GM12874 (cell line): ENCODE results near the gene IMPG1.

Source experiments
- CTCF ChIP-seq: IDR thresholded peaks from 2 replicates; pipeline ENCODE4 v1.5.1; 2011; ENCODE audit warnings: low read depth, mild to moderate bottlenecking, control low read depth, low read length, moderate library complexity; ENCODE audit not compliant: insufficient read depth

IMPG1 gene

GRCh38 chr6:76072562-76072961, at the start of gene IMPG1:
IMPG1 (minus strand) TSS chr6:76072662; CDS start chr6:76072488, 174 bp downstream.
- TF ChIP-seq CTCF = no peak

DNA sequence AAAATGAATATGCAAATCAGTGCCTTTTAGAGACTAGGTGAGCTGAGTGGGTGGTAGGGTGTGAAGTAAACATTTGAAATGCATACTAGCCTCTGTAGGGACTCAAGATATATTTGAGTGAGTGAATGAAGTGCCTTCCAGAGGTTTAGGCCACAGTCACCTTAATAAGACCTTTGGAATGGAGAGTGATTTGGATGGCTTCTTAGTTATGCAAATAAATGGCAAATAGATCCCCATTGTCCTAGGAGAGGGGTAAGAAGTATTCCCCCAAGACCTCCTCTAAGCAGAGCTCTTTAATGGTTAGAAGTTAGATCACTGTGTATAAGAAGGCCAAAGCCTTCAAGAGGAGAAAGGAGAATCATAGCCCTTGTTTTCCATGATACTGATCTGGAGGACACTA, 47.8 kb upstream of the IMPG1 start:
- no peak for TF ChIP-seq CTCF

- no peak for TF ChIP-seq CTCF
Observed at GRCh38 chr6:76073281-76073680, 819 bp upstream of the IMPG1 start.

DNA sequence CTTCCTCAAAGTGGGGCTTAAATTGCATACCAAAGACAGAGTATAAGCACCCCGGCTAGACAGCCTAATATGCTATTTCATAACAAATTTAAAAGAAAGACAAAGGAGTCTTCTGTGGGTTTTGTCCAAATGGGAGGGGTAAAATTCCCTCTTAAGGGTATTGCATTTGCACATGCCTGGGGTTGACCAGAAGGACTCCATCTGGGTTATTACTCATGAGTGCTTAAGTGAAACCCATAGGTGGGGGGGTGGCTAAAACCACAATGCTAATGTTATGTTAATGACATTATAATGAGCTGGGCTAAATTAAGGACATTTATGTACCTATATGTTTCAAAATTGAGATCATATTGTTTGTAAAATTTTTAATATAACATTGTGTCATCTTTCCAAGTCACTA, 15.0 kb downstream of the IMPG1 start:
- no peak for TF ChIP-seq CTCF

DNA sequence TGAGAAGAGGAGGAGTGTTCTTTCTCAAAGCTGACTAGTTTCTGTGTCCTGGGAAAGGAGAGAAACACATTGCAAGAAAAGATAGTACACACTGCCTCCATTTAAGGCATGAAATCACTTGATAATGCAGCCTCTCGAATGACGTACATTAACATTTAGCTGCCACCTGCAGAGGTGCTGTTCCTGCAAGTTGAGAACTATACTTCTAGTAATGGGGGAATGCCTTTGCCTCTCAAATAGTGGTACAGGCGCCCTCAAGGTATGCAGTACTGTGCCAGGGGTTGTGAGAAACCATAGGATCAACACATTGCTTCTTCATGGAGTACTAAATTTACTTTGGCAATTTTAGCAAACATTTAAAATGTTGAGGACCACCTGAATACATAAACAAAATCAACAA, 20.1 kb downstream of the IMPG1 start:
- no peak for TF ChIP-seq CTCF

- no peak for TF ChIP-seq CTCF
Observed at GRCh38 chr6:76043690-76044089, 28.8 kb downstream of the IMPG1 start.

DNA sequence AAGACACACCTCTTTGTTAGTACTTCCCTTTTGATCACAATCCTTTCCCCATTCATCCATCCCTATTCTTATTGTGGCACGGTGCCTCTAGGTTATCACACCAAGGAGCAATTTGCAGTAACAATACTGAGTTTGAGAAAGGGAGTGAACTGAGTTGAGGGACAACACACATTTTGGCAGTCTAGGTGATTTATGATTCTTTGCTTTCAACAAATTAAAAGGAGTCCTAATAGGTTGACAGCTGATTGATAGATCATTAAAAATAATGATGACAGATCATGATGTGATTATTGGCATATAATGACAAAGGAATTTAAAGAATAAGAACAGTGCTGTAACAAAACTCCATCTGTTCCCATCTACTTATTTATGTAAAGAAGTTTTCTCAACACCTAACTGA, 36.7 kb downstream of the IMPG1 start:
- no peak for TF ChIP-seq CTCF

GRCh38 chr6:76026101-76026500, 46.4 kb downstream of the IMPG1 start:
- TF ChIP-seq CTCF = no peak
